HCEC 1CT (cell line): Measurements from ENCODE around the gene CLEC2D.
"Not testable (repeated sequence)": the region's sequence is repeated elsewhere in the genome, so short reads cannot be mapped to it uniquely, and the experiment has no call there.

Experiments used
- DNase-seq: peaks from one replicate; pipeline ENCODE4 v3.0.0-alpha.2; 2017

Gene CLEC2D

GRCh38 chr12:9730591-9730990 lies 61.1 kb downstream of the CLEC2D start:
- DNase-seq: no peak

GRCh38 chr12:9731393-9731792 lies 61.9 kb downstream of the CLEC2D start:
- no peak for DNase-seq

GRCh38 chr12:9731797-9732196 lies 62.3 kb downstream of the CLEC2D start:
- DNase-seq: no peak

GRCh38 chr12:9732921-9733461 lies 63.5 kb downstream of the CLEC2D start, which contains the start of gene CLECL1:
TSS of gene CLECL1 (minus strand) at chr12:9733097.
- no peak for DNase-seq

GRCh38 chr12:9735601-9736000 lies 66.1 kb downstream of the CLEC2D start:
- no peak for DNase-seq

DNA sequence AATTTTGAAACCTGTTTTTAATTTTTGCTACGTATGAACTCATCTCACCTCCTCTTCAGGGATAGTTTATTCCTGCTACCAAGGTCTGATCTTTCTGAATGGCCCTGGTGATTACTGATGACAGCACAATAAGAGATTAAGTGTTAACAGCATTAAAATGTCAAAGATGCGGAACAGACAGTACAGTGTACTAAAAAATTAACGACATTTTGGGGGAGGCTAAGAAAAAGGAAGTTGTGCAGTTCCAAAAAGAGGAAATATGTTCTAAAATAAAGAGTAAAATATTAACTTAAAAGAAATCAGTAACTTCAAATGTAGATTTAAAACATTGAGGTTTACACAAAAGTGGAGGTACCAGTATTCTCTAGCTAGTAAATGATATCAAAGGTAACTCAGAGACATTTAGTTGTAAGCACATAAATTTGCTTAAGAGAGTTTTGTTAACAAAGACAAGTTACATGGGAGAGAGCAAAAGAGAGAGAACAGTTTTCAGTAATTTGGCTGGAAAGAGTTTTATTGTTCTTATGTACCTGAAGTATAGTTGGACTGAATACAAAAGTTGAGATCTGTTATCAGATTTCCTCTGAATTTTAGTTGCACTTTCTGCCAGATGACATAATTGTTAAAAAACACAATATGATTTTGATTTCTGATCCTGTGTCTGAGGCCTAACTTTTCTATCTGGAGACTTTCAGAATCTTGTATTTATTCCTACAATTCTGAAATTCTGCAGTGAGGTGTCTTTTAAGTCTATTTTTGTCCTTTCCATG lies 67.6 kb downstream of the CLEC2D start:
- DNase-seq: no peak

GRCh38 chr12:9738905-9739304 lies 69.4 kb downstream of the CLEC2D start:
- not testable (repeated sequence) for DNase-seq

DNA sequence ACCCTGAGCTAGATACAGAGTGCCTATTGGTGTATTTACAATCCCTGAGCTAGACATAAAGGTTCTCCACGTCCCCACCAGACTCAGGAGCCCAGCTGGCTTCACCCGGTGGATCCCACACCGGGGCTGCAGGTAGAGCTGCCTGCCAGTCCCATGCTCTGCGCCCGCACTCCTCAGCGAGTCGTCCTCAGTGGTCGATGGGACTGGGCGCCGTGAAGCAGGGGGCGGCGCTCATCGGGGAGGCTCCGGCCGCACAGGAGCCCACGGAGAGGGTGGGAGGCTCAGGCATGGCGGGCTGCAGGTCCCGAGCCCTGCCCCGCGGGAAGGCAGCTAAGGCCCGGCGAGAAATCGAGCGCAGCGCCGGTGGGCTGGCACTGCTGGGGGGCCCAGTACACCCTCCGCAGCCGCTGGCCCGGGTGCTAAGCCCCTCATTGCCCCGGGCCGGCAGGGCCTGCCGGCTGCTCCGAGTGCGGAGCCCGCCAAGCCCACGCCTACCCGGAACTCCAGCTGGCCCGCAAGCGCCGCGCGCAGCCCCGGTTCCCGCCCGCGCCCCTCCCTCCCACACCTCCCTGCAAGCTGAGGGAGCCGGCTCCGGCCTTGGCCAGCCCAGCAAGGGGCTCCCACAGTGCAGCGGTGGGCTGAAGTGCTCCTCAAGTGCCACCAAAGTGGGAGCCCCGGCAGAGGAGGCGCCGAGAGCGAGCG lies 70.0 kb downstream of the CLEC2D start:
- DNase-seq: not testable (repeated sequence)

- no peak for DNase-seq
Measured at GRCh38 chr12:9740106-9740750, 70.7 kb downstream of the CLEC2D start.

DNA sequence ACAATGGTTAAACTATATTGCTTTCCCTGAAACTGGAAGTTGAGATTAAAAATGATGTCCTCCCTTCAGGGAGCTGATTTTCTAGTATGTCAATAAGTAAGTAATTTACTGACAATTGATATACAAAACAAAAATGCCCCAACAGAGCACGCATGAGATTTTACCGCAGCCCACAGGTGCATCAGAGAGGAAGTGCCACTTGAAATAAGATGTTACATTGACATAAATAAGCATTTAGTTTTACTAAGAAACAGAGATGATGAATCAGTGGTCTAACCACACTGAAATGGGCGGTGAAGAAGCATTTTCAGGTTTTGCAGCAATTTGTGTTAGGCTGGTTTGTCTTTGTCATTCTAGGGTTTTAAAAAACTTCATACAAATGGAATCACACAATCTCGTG lies 72.2 kb downstream of the CLEC2D start:
- DNase-seq: no peak

DNA sequence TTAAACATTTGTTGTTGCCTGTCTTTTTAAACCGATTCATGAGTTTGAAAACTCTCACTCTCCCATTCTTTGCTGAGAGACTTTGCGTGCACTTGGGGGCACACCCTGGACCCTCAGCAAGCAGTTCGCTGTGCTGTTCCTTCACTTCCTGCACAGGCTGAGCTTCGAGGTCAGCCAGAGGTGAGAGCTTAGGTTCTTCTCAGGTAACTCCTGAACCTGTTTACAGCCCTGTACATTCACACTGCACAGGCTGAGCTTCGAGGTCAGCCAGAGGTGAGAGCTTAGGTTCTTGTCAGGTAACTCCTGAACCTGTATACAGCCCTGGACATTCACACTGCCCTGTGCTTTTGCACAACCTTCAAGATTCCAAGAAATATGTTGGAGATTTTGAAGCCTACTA lies 73.1 kb downstream of the CLEC2D start:
- DNase-seq: no peak

DNA sequence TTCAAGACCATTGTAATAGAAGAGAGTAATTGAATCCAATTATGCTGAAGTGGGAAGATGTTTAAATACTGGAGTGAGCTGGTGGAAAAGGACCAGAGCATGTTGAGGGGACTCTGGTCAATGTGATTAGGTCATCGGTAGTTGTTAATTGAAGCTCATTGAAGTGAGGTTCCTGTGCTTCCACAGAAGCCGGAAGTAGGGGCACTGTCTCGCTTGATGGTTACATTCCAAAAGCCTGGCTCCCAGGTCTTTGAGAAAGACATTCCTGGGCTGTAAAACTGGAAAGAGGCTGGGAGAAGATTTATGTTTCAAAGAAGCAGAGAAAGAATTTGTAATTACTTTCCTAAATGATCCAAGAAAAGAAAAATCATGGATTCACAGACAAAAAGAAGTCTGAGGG lies 75.7 kb downstream of the CLEC2D start:
- DNase-seq: no peak
